Uterus (tissue), 2 donors: ENCODE measurements around the gene CFAP73.

Experiments used
- POLR2A ChIP-seq, 2 donors: fragments of 450-650 bp; IDR thresholded peaks; one replicate each; pipeline ENCODE4 v1.6.1; 2016; ENCODE audit warnings: antibody characterized with exemption in 2 of 2, mild to moderate bottlenecking in 1 of 2, moderate library complexity in 1 of 2
- TF ChIP-seq, protein P1 (sequence below), 4 experiments: fragments of 200-600 bp in 2 of 4; fragments of 450-650 bp in 2 of 4; sonication (generic) in 2 of 4; IDR thresholded peaks; one replicate each; pipeline ENCODE4 v1.5.1; 2016 to 2019; ENCODE audit warnings: antibody characterized with exemption in 4 of 4, mild to moderate bottlenecking in 2 of 4, moderate library complexity in 1 of 4

DNA sequence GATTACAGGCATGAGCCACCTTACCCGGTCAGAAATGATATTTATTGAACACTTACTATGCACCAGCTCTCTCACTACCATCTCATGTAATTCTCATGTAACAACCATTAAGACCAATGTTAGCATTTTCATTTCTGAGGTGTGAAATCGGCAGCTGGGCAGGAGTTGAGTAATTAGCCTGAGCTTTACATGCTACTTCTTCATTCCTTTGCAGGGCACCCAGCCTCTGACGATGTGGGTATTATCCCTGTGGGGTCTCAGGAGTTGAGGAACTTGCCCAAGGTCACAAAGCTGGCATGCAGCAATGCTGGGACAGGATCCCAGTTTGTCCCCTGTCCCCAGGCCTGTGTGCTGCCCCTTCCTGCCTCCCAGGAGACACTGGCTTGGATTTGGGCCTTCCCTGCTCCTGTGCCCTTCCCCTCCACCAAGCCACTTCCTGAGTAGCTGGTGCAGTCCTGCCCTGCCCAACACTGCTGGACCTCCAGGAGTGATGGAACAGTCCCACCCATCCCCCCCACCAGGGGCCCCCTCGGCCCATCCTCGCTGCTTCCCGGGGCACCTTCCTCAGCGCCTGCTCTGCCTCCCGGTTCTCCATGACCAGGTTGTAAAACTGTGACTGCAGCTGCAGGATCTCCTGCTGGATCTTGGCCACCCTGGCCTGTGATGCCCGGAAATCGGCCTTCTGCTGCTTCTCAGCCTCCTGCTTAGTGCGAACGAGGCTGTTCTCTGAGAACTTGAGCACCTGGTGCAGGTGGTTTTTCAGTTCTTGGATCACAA, 50.7 kb downstream of the CFAP73 start:
- TF ChIP-seq, protein P1, sequence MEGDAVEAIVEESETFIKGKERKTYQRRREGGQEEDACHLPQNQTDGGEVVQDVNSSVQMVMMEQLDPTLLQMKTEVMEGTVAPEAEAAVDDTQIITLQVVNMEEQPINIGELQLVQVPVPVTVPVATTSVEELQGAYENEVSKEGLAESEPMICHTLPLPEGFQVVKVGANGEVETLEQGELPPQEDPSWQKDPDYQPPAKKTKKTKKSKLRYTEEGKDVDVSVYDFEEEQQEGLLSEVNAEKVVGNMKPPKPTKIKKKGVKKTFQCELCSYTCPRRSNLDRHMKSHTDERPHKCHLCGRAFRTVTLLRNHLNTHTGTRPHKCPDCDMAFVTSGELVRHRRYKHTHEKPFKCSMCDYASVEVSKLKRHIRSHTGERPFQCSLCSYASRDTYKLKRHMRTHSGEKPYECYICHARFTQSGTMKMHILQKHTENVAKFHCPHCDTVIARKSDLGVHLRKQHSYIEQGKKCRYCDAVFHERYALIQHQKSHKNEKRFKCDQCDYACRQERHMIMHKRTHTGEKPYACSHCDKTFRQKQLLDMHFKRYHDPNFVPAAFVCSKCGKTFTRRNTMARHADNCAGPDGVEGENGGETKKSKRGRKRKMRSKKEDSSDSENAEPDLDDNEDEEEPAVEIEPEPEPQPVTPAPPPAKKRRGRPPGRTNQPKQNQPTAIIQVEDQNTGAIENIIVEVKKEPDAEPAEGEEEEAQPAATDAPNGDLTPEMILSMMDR (IDR thresholded peaks at IDR 0.05), result no peak
- TF ChIP-seq POLR2A (IDR thresholded peaks at IDR 0.05), result no peak
